ENCODE results near the gene SPATA6.

Gene SPATA6

DNA sequence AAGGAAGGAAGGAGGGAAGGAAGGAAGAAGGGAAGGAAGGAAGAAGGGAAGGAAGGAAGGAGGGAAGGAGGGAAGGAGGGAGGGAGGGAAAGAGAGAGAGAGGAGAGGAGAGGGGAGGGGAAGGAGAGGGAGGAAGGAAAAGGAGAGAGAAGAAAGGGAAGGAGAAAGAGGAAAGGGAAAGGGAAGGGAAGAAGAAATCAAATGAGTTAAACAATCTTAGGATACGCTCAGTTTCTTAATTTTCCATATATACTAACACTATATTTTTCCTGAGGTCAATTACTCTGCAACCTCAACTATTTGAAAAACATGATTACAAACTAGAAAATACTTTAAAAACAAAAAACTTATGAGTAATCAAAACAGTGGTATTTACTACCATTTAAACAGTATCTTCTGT, 53.3 kb downstream of the SPATA6 start:
- POLR2A ChIA-PET, result no interaction called here

DNA sequence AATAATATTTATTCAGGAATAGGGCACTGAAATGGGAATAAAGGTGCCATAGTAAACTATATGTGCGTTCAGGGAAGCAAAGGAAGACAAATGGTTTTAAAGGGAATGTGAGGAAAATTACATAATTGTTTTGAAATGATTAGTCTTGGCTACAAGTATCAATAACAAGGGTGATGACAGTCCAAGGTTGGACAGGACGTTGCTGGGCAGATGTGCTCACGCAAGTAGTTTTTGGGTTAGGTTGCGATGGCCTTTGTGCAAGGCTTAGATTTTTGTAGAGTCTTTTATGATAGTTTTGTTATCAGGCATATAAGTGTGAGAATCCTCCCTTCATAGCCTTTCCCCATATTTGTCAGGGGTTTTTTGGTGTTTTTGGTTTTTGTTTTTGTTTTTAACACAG, 57.0 kb downstream of the SPATA6 start:
- ChIA-PET POLR2A (no interaction called here), CTCF (no interaction called here)
- DNase-seq (ENCODE audit: extremely low spot score), result no peak
- TF ChIP-seq ZNF384 (IDR thresholded peaks at IDR 0.05) (no peak), ELF4 (IDR thresholded peaks at IDR 0.05) (no peak), NFRKB (IDR thresholded peaks at IDR 0.05) (no peak), LEF1 (IDR thresholded peaks at IDR 0.05; ENCODE audit: borderline replicate concordance) (no peak), CTBP1 (IDR thresholded peaks at IDR 0.05; ENCODE audit: borderline replicate concordance) (no peak), BHLHE40 (IDR thresholded peaks at IDR 0.05; ENCODE audit: borderline replicate concordance) (no peak), SP1 (IDR thresholded peaks at IDR 0.05) (no peak), SUZ12 (IDR thresholded peaks at IDR 0.05) (no peak), HDGF (IDR thresholded peaks at IDR 0.05; ENCODE audit: borderline replicate concordance) (no peak), FOXA1 (IDR thresholded peaks at IDR 0.05) (no peak), L3MBTL2 (conservative IDR thresholded peaks at IDR 0.05) (no peak)
- TF ChIP-seq, protein P1, sequence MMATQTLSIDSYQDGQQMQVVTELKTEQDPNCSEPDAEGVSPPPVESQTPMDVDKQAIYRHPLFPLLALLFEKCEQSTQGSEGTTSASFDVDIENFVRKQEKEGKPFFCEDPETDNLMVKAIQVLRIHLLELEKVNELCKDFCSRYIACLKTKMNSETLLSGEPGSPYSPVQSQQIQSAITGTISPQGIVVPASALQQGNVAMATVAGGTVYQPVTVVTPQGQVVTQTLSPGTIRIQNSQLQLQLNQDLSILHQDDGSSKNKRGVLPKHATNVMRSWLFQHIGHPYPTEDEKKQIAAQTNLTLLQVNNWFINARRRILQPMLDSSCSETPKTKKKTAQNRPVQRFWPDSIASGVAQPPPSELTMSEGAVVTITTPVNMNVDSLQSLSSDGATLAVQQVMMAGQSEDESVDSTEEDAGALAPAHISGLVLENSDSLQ (IDR thresholded peaks at IDR 0.05), result no peak

More for the DNA sequence above, 53.3 kb downstream of the SPATA6 start:
- no peak for DNase-seq (ENCODE audit: extremely low spot score)
- CTCF ChIA-PET, result no interaction called here
- TF ChIP-seq ARNT (IDR thresholded peaks at IDR 0.05) (no peak), L3MBTL2 (conservative IDR thresholded peaks at IDR 0.05) (no peak), SP1 (IDR thresholded peaks at IDR 0.05) (no peak), CTBP1 (IDR thresholded peaks at IDR 0.05; ENCODE audit: borderline replicate concordance) (no peak), LEF1 (IDR thresholded peaks at IDR 0.05; ENCODE audit: borderline replicate concordance) (no peak), NFRKB (IDR thresholded peaks at IDR 0.05) (no peak)

DNA sequence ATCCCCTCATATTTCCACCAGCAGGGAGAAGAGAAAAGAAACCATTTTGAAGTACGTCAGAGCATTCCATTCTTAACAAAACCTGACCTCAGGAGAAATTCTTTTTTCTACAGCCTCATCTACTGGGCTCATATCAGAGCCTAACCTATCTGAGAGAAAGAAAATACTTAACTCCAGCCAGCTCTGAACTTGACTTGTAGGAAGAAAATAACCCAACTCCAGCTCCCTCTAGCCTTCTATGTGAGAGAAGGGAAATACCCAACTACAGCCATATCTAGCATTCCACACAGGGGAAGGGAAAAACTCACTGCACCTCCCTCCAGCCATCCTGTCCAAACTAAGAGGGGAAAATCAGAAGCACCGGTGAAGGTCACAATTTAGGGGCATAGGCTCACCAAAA, 57.7 kb downstream of the SPATA6 start:
- CTCF ChIA-PET, result no interaction called here
- POLR2A ChIA-PET, result no interaction called here
- TF ChIP-seq ELF4 (IDR thresholded peaks at IDR 0.05) (no peak), FOXK2 (IDR thresholded peaks at IDR 0.05) (no peak), SUZ12 (IDR thresholded peaks at IDR 0.05) (no peak), HDGF (IDR thresholded peaks at IDR 0.05; ENCODE audit: borderline replicate concordance) (no peak), TARDBP (IDR thresholded peaks at IDR 0.05) (no peak), FOXM1 (IDR thresholded peaks at IDR 0.05; ENCODE audit: borderline replicate concordance) (no peak), SP1 (IDR thresholded peaks at IDR 0.05) (no peak), BHLHE40 (IDR thresholded peaks at IDR 0.05; ENCODE audit: borderline replicate concordance) (no peak), L3MBTL2 (conservative IDR thresholded peaks at IDR 0.05) (no peak)
- TF ChIP-seq, protein P1 (IDR thresholded peaks at IDR 0.05), result no peak
- no peak for DNase-seq (ENCODE audit: extremely low spot score)

DNA sequence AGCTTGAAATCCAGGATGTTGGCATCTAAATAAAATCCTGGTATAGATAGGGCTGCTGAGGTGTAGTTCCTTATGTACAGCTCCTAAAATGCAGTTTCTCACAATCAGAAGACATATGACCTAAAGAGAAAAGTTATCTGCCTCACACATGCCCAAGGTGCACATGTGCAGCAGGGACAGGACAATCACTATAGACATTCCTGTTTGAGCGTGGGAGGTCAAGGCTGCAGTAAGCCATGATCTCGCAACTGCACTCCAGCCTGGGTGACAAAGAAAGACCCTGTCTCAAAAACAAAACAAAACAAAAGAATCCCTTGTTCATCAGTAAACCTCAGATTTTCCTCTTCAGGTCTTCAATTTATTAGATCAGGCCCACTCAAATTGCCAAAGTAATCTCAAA, 66.1 kb downstream of the SPATA6 start:
- DNase-seq (ENCODE audit: extremely low spot score), result no peak

DNA sequence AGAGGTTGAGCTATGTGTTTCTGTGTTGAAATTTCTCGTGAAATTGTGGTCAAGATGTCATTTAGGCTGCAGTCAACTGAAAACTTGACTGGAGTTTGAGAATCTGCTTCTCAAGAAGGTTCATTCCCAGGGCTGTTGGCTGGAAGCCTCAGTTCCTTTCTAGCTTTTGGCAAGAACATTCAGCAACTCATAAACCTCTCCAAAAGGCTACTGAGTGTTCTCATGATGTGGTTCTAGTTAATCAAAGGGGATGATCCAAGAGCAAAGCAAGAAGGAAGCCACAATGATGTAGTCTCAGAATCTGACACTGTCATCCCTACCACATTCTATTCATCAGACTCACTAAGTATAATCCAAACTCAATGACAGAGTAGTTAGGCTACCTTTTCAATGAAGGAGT, 66.6 kb downstream of the SPATA6 start:
- CTCF ChIA-PET, result no interaction called here
- POLR2A ChIA-PET, result no interaction called here
- no peak for DNase-seq (ENCODE audit: extremely low spot score)
- TF ChIP-seq FOXM1 (IDR thresholded peaks at IDR 0.05; ENCODE audit: borderline replicate concordance) (no peak), LEF1 (IDR thresholded peaks at IDR 0.05; ENCODE audit: borderline replicate concordance) (no peak), L3MBTL2 (conservative IDR thresholded peaks at IDR 0.05) (no peak), FOXA1 (IDR thresholded peaks at IDR 0.05) (no peak), BHLHE40 (IDR thresholded peaks at IDR 0.05; ENCODE audit: borderline replicate concordance) (no peak), SUZ12 (IDR thresholded peaks at IDR 0.05) (no peak), HDGF (IDR thresholded peaks at IDR 0.05; ENCODE audit: borderline replicate concordance) (no peak), ZNF384 (IDR thresholded peaks at IDR 0.05) (no peak), ARNT (IDR thresholded peaks at IDR 0.05) (no peak), ELF4 (IDR thresholded peaks at IDR 0.05) (no peak)

More for the DNA sequence above, 66.1 kb downstream of the SPATA6 start:
- TF ChIP-seq SP1 (IDR thresholded peaks at IDR 0.05), result no peak
- no peak for TF ChIP-seq BHLHE40 (IDR thresholded peaks at IDR 0.05; ENCODE audit: borderline replicate concordance)
- no peak for TF ChIP-seq ARNT (IDR thresholded peaks at IDR 0.05)
- no peak for TF ChIP-seq SUZ12 (IDR thresholded peaks at IDR 0.05)
- TF ChIP-seq FOXA1 (IDR thresholded peaks at IDR 0.05), result no peak
- ChIA-PET CTCF (no interaction called here), POLR2A (no interaction called here)

DNA sequence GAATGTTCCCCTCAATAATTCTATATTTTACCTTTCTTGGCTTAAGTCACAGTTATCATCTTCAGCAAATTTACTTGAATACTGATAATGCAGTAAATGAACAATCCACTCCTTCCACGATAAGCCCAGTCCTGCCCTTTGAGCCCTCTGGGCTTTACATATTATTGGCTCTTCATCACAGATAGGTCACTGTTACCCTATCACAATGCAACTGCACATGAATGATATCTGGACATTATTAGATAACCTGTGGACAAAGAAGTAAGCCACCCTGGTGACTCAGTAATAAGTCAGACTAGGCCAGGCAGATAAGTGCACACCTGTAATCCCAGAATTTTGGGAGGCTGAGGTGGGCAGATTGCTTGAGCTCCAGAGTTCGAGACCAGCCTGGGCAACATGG, 69.4 kb downstream of the SPATA6 start:
- ChIA-PET CTCF (no interaction called here), POLR2A (no interaction called here)
- no peak for DNase-seq (ENCODE audit: extremely low spot score)
- TF ChIP-seq SP1 (IDR thresholded peaks at IDR 0.05) (no peak), FOXM1 (IDR thresholded peaks at IDR 0.05; ENCODE audit: borderline replicate concordance) (no peak), HDGF (IDR thresholded peaks at IDR 0.05; ENCODE audit: borderline replicate concordance) (no peak), FOXK2 (IDR thresholded peaks at IDR 0.05) (no peak), LEF1 (IDR thresholded peaks at IDR 0.05; ENCODE audit: borderline replicate concordance) (no peak), BHLHE40 (IDR thresholded peaks at IDR 0.05; ENCODE audit: borderline replicate concordance) (no peak), CTBP1 (IDR thresholded peaks at IDR 0.05; ENCODE audit: borderline replicate concordance) (no peak), FOXA1 (IDR thresholded peaks at IDR 0.05) (no peak)
- TF ChIP-seq, protein P1 (IDR thresholded peaks at IDR 0.05), result no peak

DNA sequence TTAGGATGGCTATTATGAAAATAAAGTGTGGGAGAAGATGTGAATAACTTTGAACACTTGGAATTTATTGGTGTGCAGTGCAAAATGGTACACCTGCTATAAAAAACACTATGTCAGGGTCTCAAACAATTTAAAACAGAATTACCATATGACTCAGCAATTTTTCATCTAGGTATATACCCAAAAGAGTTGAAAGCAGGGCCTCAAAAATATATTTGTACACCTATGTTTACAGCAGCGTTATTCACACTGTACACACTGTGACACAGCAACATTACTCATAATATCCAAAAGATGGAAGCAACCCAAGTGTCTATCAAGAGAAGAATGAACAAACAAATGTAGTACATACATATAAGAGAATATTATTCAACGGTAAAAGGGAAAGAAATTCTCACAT, 75.8 kb downstream of the SPATA6 start:
- ChIA-PET POLR2A (no interaction called here), CTCF (no interaction called here)
- no peak for DNase-seq (ENCODE audit: extremely low spot score)
- TF ChIP-seq, protein P1 (IDR thresholded peaks at IDR 0.05), result no peak
- TF ChIP-seq TARDBP (IDR thresholded peaks at IDR 0.05) (no peak), LEF1 (IDR thresholded peaks at IDR 0.05; ENCODE audit: borderline replicate concordance) (no peak), FOXM1 (IDR thresholded peaks at IDR 0.05; ENCODE audit: borderline replicate concordance) (no peak), L3MBTL2 (conservative IDR thresholded peaks at IDR 0.05) (no peak), HDGF (IDR thresholded peaks at IDR 0.05; ENCODE audit: borderline replicate concordance) (no peak), FOXA1 (IDR thresholded peaks at IDR 0.05) (no peak), NFRKB (IDR thresholded peaks at IDR 0.05) (no peak), ELF4 (IDR thresholded peaks at IDR 0.05) (no peak), SP1 (IDR thresholded peaks at IDR 0.05) (no peak), CTBP1 (IDR thresholded peaks at IDR 0.05; ENCODE audit: borderline replicate concordance) (no peak), SUZ12 (IDR thresholded peaks at IDR 0.05) (no peak), ZNF384 (IDR thresholded peaks at IDR 0.05) (no peak), BHLHE40 (IDR thresholded peaks at IDR 0.05; ENCODE audit: borderline replicate concordance) (no peak), FOXK2 (IDR thresholded peaks at IDR 0.05) (no peak), ARNT (IDR thresholded peaks at IDR 0.05) (no peak)

All from HEK293T (cell line).